Measurements from ENCODE around the gene RAD51D. TPM values are rescaled to one million over a fixed set of nuclear protein-coding genes. Genes with fewer than 3 reads are reported as not detected.
"Not testable (repeated sequence)": the region's sequence is repeated elsewhere in the genome, so short reads cannot be mapped to it uniquely, and the experiment has no call there.

The RAD51D gene
- polyA plus RNA-seq, 1 donor from 2014 or later, result 19.0 TPM

DNA sequence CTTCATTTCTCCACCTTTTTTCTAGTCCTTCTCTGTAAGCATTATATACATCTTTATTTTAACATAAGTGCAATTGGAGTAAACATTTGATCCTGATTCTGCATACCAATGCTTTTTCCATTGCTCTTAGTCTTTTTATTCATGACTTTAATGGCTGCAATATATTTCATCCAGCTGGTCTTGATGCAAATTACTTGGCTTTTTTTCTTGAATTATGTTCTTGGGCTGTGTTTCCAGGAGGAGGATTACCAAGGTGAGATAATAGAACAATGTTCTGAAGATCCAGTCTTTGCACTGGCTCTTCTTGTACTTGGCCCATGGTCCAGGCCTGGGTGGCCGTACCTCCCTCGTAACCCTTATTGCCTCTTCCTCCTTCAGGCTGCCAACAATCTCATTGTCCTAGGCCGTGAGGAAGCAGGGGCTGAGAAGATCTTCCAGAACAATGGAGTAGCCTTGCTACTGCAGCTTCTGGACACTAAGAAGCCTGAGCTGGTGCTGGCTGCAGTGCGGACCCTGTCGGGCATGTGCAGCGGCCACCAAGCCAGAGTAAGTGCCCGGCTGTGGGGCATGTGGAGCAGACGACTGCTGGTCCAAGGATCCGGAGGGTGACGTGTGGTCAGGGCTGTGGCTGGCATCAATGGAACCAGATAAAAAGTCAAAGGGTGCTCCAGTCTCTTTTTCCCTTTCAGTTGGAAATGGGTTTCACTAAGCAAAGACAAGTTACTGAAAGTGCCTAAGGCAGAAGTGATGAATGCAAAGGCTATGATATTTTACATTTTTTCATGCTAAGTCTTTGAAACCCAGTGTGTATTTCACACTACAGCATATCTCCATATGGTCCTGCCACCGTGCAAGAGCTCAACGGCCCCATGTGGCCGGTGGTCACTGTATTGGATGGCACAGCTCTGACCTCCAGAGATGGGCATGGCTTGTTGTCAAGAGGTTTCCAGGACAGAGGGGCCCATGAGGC, 34.8 kb upstream of the RAD51D start:
- H3F3A ChIP-seq (ENCODE audit: insufficient read depth, low read length, poor library complexity, severe bottlenecking), result no peaks in the 10 kb centered on the region
- H2AFZ ChIP-seq (ENCODE audit: low read depth, low read length), result no peak overlapping the region
- no peak overlapping the region for H3K4me3 ChIP-seq (ENCODE audit: low read length)
- no peaks in the 10 kb centered on the region for H4K20me1 ChIP-seq (ENCODE audit: insufficient read depth)
- no peaks in the 10 kb centered on the region for H3K9me2 ChIP-seq (ENCODE audit: insufficient read depth, low read length)
- no peak for TF ChIP-seq RAD21 (conservative IDR thresholded peaks at IDR 0.05)
- TF ChIP-seq POLR2AphosphoS5 (IDR thresholded peaks at IDR 0.05), result no peak
- TF ChIP-seq, protein P1, sequence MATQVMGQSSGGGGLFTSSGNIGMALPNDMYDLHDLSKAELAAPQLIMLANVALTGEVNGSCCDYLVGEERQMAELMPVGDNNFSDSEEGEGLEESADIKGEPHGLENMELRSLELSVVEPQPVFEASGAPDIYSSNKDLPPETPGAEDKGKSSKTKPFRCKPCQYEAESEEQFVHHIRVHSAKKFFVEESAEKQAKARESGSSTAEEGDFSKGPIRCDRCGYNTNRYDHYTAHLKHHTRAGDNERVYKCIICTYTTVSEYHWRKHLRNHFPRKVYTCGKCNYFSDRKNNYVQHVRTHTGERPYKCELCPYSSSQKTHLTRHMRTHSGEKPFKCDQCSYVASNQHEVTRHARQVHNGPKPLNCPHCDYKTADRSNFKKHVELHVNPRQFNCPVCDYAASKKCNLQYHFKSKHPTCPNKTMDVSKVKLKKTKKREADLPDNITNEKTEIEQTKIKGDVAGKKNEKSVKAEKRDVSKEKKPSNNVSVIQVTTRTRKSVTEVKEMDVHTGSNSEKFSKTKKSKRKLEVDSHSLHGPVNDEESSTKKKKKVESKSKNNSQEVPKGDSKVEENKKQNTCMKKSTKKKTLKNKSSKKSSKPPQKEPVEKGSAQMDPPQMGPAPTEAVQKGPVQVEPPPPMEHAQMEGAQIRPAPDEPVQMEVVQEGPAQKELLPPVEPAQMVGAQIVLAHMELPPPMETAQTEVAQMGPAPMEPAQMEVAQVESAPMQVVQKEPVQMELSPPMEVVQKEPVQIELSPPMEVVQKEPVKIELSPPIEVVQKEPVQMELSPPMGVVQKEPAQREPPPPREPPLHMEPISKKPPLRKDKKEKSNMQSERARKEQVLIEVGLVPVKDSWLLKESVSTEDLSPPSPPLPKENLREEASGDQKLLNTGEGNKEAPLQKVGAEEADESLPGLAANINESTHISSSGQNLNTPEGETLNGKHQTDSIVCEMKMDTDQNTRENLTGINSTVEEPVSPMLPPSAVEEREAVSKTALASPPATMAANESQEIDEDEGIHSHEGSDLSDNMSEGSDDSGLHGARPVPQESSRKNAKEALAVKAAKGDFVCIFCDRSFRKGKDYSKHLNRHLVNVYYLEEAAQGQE (IDR thresholded peaks at IDR 0.05; ENCODE audit: borderline replicate concordance), result no peak
- no peak for TF ChIP-seq MXI1 (conservative IDR thresholded peaks at IDR 0.05; ENCODE audit: poor library complexity, severe bottlenecking)
- no peak for TF ChIP-seq SMC3 (conservative IDR thresholded peaks at IDR 0.05; ENCODE audit: poor library complexity)
- no peak for TF ChIP-seq EZH2 (IDR thresholded peaks at IDR 0.05; ENCODE audit: borderline replicate concordance, insufficient read depth, low read length, poor library complexity, severe bottlenecking)
- no peak for TF ChIP-seq TAF1 (IDR thresholded peaks at IDR 0.05; ENCODE audit: low read depth)
- TF ChIP-seq, protein P2, sequence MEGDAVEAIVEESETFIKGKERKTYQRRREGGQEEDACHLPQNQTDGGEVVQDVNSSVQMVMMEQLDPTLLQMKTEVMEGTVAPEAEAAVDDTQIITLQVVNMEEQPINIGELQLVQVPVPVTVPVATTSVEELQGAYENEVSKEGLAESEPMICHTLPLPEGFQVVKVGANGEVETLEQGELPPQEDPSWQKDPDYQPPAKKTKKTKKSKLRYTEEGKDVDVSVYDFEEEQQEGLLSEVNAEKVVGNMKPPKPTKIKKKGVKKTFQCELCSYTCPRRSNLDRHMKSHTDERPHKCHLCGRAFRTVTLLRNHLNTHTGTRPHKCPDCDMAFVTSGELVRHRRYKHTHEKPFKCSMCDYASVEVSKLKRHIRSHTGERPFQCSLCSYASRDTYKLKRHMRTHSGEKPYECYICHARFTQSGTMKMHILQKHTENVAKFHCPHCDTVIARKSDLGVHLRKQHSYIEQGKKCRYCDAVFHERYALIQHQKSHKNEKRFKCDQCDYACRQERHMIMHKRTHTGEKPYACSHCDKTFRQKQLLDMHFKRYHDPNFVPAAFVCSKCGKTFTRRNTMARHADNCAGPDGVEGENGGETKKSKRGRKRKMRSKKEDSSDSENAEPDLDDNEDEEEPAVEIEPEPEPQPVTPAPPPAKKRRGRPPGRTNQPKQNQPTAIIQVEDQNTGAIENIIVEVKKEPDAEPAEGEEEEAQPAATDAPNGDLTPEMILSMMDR (IDR thresholded peaks at IDR 0.05; ENCODE audit: poor library complexity, severe bottlenecking), result no peak
- no peak for TF ChIP-seq EP300 (conservative IDR thresholded peaks at IDR 0.05; ENCODE audit: poor library complexity, severe bottlenecking)
- H3K79me2 ChIP-seq (replicated peaks; ENCODE audit: insufficient read depth, low read length), result no peaks in the 10 kb centered on the region
- no peak overlapping the region for H3K9ac ChIP-seq (ENCODE audit: low read length)
- no peak overlapping the region for H3K4me2 ChIP-seq (ENCODE audit: low read length)
- H3K27me3 ChIP-seq (ENCODE audit: insufficient read depth, low read depth, low read length), result no peaks in the 10 kb centered on the region
- no peak overlapping the region for H3K27ac ChIP-seq (ENCODE audit: low read length)
- H3K9me3 ChIP-seq (ENCODE audit: low read length), result no peaks in the 10 kb centered on the region
- no peaks in the 10 kb centered on the region for H3K36me3 ChIP-seq (ENCODE audit: insufficient read depth, low read length)

DNA sequence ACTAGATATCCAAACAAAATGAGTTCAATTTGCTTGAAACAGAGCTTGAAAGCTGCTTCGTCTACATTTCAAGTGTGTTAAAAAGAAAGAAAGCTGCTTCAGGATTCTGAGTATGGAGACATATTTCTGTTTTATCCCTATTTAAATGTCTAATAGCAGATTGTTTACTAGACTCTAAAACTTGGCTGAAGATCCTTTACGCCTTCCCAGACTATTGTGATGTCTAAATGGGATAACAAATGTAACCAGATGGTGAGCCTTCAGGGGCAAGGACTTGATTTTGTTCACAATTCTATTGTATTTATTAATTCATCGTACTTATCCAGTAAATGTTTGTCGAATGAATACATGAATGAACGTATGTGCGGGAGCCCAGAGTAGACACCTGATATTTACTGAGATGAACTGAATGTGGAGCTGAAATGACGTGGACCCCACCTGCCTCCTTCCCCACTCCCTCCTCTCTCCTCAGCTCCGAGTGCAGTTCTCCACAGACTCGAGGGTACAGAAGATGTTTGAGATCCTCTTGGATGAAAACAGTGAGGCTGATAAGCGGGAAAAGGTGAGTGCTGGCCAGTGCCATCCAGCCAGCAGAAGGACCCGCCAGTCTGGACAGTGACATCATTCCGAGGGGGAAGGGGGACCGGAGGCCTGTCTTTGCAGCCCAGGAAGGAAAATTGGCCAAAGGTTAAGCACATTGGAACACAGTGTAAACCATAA, 32.9 kb upstream of the RAD51D start:
- no peaks in the 10 kb centered on the region for H3K9me3 ChIP-seq (ENCODE audit: low read length)
- TF ChIP-seq, protein P2 (IDR thresholded peaks at IDR 0.05; ENCODE audit: poor library complexity, severe bottlenecking), result no peak
- TF ChIP-seq RAD21 (conservative IDR thresholded peaks at IDR 0.05), result no peak
- no peak for TF ChIP-seq EZH2 (IDR thresholded peaks at IDR 0.05; ENCODE audit: borderline replicate concordance, insufficient read depth, low read length, poor library complexity, severe bottlenecking)
- TF ChIP-seq MXI1 (conservative IDR thresholded peaks at IDR 0.05; ENCODE audit: poor library complexity, severe bottlenecking), result no peak
- no peak overlapping the region for H2AFZ ChIP-seq (ENCODE audit: low read depth, low read length)
- no peaks in the 10 kb centered on the region for H3K9me2 ChIP-seq (ENCODE audit: insufficient read depth, low read length)
- no peak overlapping the region for H3K9ac ChIP-seq (ENCODE audit: low read length)
- no peak overlapping the region for H3K4me3 ChIP-seq (ENCODE audit: low read length)
- H3K27ac ChIP-seq (ENCODE audit: low read length), result no peak overlapping the region
- H3F3A ChIP-seq (ENCODE audit: insufficient read depth, low read length, poor library complexity, severe bottlenecking), result no peaks in the 10 kb centered on the region
- no peaks in the 10 kb centered on the region for H3K36me3 ChIP-seq (ENCODE audit: insufficient read depth, low read length)
- H4K20me1 ChIP-seq (ENCODE audit: insufficient read depth), result no peaks in the 10 kb centered on the region
- no peaks in the 10 kb centered on the region for H3K27me3 ChIP-seq (ENCODE audit: insufficient read depth, low read depth, low read length)
- H3K4me2 ChIP-seq (ENCODE audit: low read length), result no peak overlapping the region
- no peaks in the 10 kb centered on the region for H3K79me2 ChIP-seq (replicated peaks; ENCODE audit: insufficient read depth, low read length)

DNA sequence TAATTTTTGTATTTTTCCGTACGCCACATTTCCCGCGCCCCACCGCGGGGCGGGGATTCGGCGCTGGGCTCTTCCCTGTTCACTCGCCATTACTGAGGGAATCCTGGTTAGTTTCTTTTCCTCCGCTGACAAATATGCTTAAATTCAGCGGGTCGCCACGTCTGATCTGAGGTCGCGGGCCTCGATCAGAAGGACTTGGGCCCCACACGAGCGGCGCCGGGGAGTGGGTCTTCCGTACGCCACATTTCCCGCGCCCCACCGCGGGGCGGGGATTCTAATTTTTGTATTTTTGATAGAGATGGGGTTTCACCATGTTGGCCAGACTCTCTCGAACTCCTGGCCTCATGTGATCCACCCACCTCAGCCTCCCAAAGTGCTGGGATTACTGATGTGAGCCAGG, 31.4 kb upstream of the RAD51D start:
- H3K79me2 ChIP-seq (replicated peaks; ENCODE audit: insufficient read depth, low read length); H2AFZ ChIP-seq (ENCODE audit: low read depth, low read length); H3K9ac ChIP-seq (ENCODE audit: low read length); H4K20me1 ChIP-seq (ENCODE audit: insufficient read depth); H3K27me3 ChIP-seq (ENCODE audit: insufficient read depth, low read depth, low read length); H3K4me3 ChIP-seq (ENCODE audit: low read length); H3K4me2 ChIP-seq (ENCODE audit: low read length); H3K36me3 ChIP-seq (ENCODE audit: insufficient read depth, low read length); H3K27ac ChIP-seq (ENCODE audit: low read length); H3K9me3 ChIP-seq (ENCODE audit: low read length); H3F3A ChIP-seq (ENCODE audit: insufficient read depth, low read length, poor library complexity, severe bottlenecking); H3K9me2 ChIP-seq (ENCODE audit: insufficient read depth, low read length): not testable (repeated sequence)

Data from neural cell (in vitro differentiated cells).